IMR-90 (cell line): Measurements from ENCODE around the gene ADGRG4.

Experiments used
- CTCF ChIP-seq: conservative IDR thresholded peaks from 2 replicates; pipeline ENCODE4 v1.5.1; 2012; ENCODE audit warnings: mild to moderate bottlenecking, low read depth, low read length, improper control_type of control experiment
- FOS ChIP-seq: fragments of 150-350 bp; IDR thresholded peaks from 2 replicates; pipeline ENCODE4 v1.6.1; 2016; ENCODE audit warnings: low read depth, low read length

GRCh38 chrX:136275553-136275952, 25.2 kb upstream of the ADGRG4 start:
- no peak for TF ChIP-seq FOS
- TF ChIP-seq CTCF: no peak
